Body of pancreas (tissue), 4 donors: ENCODE measurements around the gene BAAT. TPM values are rescaled to one million over a fixed set of nuclear protein-coding genes. Genes with fewer than 3 reads are reported as not detected.
A peak's percentile ranks its signal among the peaks of the same experiment; 100 is the strongest.

Source experiments
- ATAC-seq: fragments of 150-250 bp; one replicate; pipeline ENCODE4 v1.9.1; 2016
- DNase-seq, 4 donors: peaks; one replicate each; pipeline ENCODE4 v3.0.0-alpha.2; 2019
- H3K27ac ChIP-seq, 4 donors: fragments of 200-600 bp; sonication (generic); 1 replicate in 3 of 4; 2 replicates in 1 of 4; pipeline versions ENCODE4 v1.5.1 to v1.6.1; 2016 to 2019; ENCODE audit warnings: mild to moderate bottlenecking in 1 of 4, mixed read lengths in 1 of 4, moderate library complexity in 1 of 4
- H3K27me3 ChIP-seq, 2 donors: fragments of 200-600 bp; sonication (generic); one replicate each; pipeline ENCODE4 v1.6.0; 2016; ENCODE audit warnings: mild to moderate bottlenecking in 1 of 2
- H3K36me3 ChIP-seq, 2 donors: fragments of 200-600 bp; sonication (generic); replicated peaks in 1 of 2; 2 replicates each; pipeline ENCODE4 v1.5.1; 2016; ENCODE audit warnings: low read depth in 2 of 2; ENCODE audit not compliant: insufficient read depth in 1 of 2
- H3K4me1 ChIP-seq: fragments of 200-600 bp; sonication (generic); one replicate; pipeline ENCODE4 v1.6.0; 2016
- H3K4me3 ChIP-seq, 2 donors: fragments of 200-600 bp; sonication (generic); 1 replicate in 1 of 2; 2 replicates in 1 of 2; pipeline ENCODE4 v1.5.1; 2016 to 2019
- H3K9me3 ChIP-seq, 3 donors: fragments of 200-600 bp; sonication (generic); 1 replicate in 2 of 3; 2 replicates in 1 of 3; pipeline ENCODE4 v1.5.1; 2016
- POLR2A ChIP-seq, 3 donors: fragments of 450-650 bp; IDR thresholded peaks; one replicate each; pipeline ENCODE4 v1.6.1; 2016; ENCODE audit warnings: antibody characterized with exemption in 3 of 3, mild to moderate bottlenecking in 2 of 3
- WGBS, 2 donors: methylation state at CpG; one replicate each; pipeline ENCODE4 v1.1.5; 2017; 5-methylcytosine and 5-hydroxymethylcytosine counted together
- intact Hi-C: fragments of 100-400 bp; cut with DNase I; formaldehyde crosslinking; loops from one replicate; pipeline ENCODE4 v1.15.1; 2023
- total RNA-seq, 2 donors: library from RNA; depleted of rRNA; stranded (reverse); fragments of >200 nt; gene quantifications; one replicate each; pipeline ENCODE4 v1.1.0, GENCODE V29; 2016
- TF ChIP-seq, protein P1 (sequence below), 7 experiments: fragments of 450-650 bp in 4 of 7; fragments of 200-600 bp in 3 of 7; sonication (generic) in 3 of 7; IDR thresholded peaks; one replicate each; pipeline ENCODE4 v1.5.1; 2016 to 2019; ENCODE audit warnings: antibody characterized with exemption in 7 of 7

Gene BAAT
- total RNA-seq, 2 donors from 2014 or later: 1.0 to 2.6 TPM

DNA sequence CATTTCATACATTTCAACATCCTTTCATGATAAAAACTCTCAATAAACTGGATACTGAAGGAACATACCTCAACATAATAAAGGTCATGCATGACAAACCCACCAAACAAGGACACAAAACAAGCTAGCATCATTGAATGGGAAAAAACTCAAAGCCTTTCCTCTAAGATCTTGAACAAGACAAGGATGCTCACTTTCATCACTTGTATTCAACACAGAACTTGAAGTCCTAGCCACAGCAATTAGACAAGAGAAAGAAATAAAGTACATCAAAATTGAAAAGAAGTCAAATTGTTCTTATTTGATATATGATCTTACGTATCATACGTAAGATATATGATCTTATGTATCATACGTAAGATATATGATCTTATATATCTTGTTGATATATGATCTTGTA, 8.3 kb upstream of the BAAT start:
- TF ChIP-seq POLR2A (IDR thresholded peaks at IDR 0.05): no peak
- TF ChIP-seq, protein P1, sequence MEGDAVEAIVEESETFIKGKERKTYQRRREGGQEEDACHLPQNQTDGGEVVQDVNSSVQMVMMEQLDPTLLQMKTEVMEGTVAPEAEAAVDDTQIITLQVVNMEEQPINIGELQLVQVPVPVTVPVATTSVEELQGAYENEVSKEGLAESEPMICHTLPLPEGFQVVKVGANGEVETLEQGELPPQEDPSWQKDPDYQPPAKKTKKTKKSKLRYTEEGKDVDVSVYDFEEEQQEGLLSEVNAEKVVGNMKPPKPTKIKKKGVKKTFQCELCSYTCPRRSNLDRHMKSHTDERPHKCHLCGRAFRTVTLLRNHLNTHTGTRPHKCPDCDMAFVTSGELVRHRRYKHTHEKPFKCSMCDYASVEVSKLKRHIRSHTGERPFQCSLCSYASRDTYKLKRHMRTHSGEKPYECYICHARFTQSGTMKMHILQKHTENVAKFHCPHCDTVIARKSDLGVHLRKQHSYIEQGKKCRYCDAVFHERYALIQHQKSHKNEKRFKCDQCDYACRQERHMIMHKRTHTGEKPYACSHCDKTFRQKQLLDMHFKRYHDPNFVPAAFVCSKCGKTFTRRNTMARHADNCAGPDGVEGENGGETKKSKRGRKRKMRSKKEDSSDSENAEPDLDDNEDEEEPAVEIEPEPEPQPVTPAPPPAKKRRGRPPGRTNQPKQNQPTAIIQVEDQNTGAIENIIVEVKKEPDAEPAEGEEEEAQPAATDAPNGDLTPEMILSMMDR (IDR thresholded peaks at IDR 0.05): no peak
- peaks cover 36% of the 10 kb centered on the region for H3K4me1 ChIP-seq
- H3K27ac ChIP-seq: no peak overlapping the region
- H3K27me3 ChIP-seq: no peaks in the 10 kb centered on the region
- ATAC-seq (no peak), DNase-seq (no peak)
- no peaks in the 10 kb centered on the region for H3K9me3 ChIP-seq
- no peak overlapping the region for H3K4me3 ChIP-seq
- 98 to 99% methylated on average over 3 of the region's 3 CpGs for WGBS, 2 donors
- H3K36me3 ChIP-seq: peaks cover 0 to 8% of the 10 kb centered on the region in 2 donors
- intact Hi-C loops: no loop called here

DNA sequence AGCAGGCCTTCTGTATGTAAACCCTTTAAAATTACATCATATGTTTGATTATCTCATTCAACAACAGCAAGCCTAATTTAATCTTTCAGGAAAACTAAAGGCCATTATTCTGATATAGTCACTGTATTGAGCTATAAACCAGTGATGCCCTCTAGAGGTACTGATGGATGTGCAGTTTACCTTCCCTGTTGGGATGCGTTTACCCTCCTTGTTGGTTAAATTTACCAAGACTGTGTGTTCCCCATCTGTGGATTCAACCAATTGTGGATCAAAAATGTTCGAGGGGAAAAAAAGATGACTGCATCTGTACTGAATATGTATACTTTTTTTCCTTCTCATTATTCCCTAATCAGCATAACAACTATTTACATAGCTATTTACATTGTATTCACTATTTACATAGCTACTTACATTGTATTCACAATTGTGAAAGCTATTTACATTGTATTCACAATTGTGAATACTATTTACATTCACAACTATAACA, 3.7 kb upstream of the BAAT start:
- ATAC-seq: peak; percentile 68
- intact Hi-C loops: no loop called here

DNA sequence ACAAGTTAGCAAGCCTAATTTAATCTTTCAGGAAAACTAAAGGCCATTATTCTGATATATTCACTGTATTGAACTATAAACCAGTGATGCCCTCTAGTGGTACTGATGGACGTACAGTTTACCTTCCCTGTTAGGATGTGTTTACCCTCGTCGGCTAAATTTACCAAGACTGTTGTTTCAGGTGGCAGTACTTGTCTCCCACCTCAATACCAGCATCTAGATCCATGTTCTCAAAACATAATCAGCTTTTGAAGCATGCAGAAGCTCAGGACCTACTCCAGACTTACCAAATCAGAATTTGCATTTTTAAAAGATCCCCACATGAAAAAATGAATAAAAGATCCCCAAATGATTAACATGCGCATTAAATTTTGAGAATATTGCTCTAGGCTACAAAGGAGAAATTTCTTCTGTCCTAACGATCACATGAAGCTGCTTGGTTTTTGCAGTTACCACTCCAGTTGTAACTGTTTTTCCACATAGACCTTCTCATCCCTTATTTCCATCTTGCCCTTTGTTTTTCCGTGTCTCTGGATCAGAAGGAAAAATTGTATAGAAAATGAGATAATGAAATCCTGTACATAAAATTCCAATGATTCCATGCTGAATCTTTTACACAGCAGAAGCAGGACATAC, 3.2 kb upstream of the BAAT start:
- H3K9me3 ChIP-seq: no peaks in the 10 kb centered on the region
- H3K4me1 ChIP-seq: peaks cover 7% of the 10 kb centered on the region
- ATAC-seq (peak; percentile 90), DNase-seq (peak in 3 of 4 donors; percentile 28 to 63 (median 32))
- no peaks in the 10 kb centered on the region for H3K27me3 ChIP-seq
- H3K4me3 ChIP-seq: no peak overlapping the region
- H3K27ac ChIP-seq: peak overlapping the region in 1 of 4 donors; percentile 4
- H3K36me3 ChIP-seq: peaks cover 0 to 7% of the 10 kb centered on the region in 2 donors
- intact Hi-C loops: no loop called here
- no peak for TF ChIP-seq POLR2A (IDR thresholded peaks at IDR 0.05)
- TF ChIP-seq, protein P1 (IDR thresholded peaks at IDR 0.05): peak in 6 of 7 experiments; percentile 40 to 74 (median 64)
- WGBS, 2 donors: 44 to 48% methylated on average over 6 of the region's 6 CpGs

More for the DNA sequence above, 3.7 kb upstream of the BAAT start:
- peaks cover 7% of the 10 kb centered on the region for H3K4me1 ChIP-seq
- no peaks in the 10 kb centered on the region for H3K27me3 ChIP-seq
- TF ChIP-seq, protein P1 (IDR thresholded peaks at IDR 0.05): peak in 6 of 7 experiments; percentile 9 to 40 (median 18)
- no peak for TF ChIP-seq POLR2A (IDR thresholded peaks at IDR 0.05)
- 70 to 71% methylated on average over 2 of the region's 2 CpGs for WGBS, 2 donors
- no peak for DNase-seq
- no peak overlapping the region for H3K4me3 ChIP-seq
- H3K9me3 ChIP-seq: no peaks in the 10 kb centered on the region
- peak overlapping the region in 1 of 4 donors; percentile 4 for H3K27ac ChIP-seq
- H3K36me3 ChIP-seq: peaks cover 0 to 8% of the 10 kb centered on the region in 2 donors

DNA sequence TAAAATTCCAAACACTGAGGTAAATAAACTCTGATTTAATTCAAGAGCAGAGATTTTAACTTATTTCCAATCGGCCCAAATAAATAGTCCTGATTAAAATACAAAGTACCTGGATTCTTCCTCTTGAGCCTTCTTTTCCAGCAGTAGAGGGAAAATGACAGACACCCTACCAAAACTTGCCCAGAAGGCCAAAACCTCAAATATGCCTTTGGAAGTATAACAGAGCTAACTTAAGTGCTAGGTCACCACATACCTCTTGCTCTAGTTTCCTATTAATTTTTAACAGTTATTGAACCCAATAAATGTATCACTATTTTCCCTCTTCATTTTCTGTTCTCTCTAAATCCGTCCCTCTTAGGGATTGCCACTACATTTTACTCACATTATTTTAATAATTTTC, 1.4 kb downstream of the BAAT start:
- Histone ChIP-seq H3K4me3 (no peak overlapping the region), H3K27ac (peak overlapping the region in 2 of 4 donors; percentile 48 to 49), H3K9me3 (no peaks in the 10 kb centered on the region), H3K4me1 (peaks cover 10% of the 10 kb centered on the region), H3K36me3 (no peaks in the 10 kb centered on the region), H3K27me3 (no peaks in the 10 kb centered on the region)
- no peak for DNase-seq
- TF ChIP-seq POLR2A (IDR thresholded peaks at IDR 0.05): no peak
- ATAC-seq: peak; percentile 70
- WGBS, 2 donors: 38 to 41% methylated on average over 2 of the region's 2 CpGs
- intact Hi-C loops: no loop called here

DNA sequence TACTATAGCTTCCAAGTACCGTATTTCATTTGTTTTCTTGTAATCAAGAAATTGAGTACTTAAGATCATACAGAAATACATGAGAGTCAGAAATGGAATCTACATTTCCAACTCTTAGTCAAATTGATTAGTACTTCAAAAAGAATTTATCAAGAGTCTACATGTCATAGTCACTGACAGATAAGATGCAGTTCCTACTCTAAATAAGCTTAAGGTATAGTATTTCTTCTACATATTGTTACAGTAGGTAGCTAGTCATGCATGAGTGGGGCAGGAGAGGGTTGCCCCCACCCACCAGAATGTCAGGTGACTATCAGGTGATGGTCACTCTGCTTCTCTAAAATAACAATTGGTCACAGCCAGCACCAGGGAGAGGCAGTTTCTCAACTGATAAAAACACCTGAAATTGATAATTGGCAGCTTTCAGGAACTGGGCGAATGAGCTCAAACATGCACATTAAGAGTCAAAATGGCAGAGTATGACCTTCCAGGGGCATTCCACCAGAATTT, 2.9 kb downstream of the BAAT start:
- Histone ChIP-seq H3K4me3 (no peak overlapping the region), H3K4me1 (peaks cover 4% of the 10 kb centered on the region), H3K27me3 (no peaks in the 10 kb centered on the region), H3K9me3 (no peaks in the 10 kb centered on the region), H3K27ac (no peak overlapping the region), H3K36me3 (no peaks in the 10 kb centered on the region)
- TF ChIP-seq, protein P1 (IDR thresholded peaks at IDR 0.05): no peak
- intact Hi-C loops: no loop called here
- 57 to 65% methylated on average over 2 of the region's 2 CpGs for WGBS, 2 donors
- no peak for DNase-seq
- no peak for ATAC-seq
